H1 (cell line): ENCODE data around the gene ACCS. TPM values are rescaled to one million over a fixed set of nuclear protein-coding genes. Genes with fewer than 3 reads are reported as not detected.
A peak's percentile ranks its signal among the peaks of the same experiment; 100 is the strongest.

Experiments used
- CTCF ChIA-PET: fragments of 300-600 bp; sonication (Branson Sonifier 250); formaldehyde crosslinking; loops from one replicate; lab custom pipeline; 2021; ENCODE audit not compliant: partially characterized antibody; lab: Charles Lee
- POLR2A ChIA-PET: fragments of 300-600 bp; sonication (Branson Sonifier 250); formaldehyde crosslinking; loops from one replicate; lab custom pipeline; 2021; ENCODE audit warnings: inconsistent platforms; ENCODE audit not compliant: partially characterized antibody; lab: Charles Lee
- DNase-seq, 2 experiments: peaks; one replicate each; pipeline versions ENCODE4 v3.0.0 to v3.0.0-alpha.2; 2010 to 2022; ENCODE audit warnings: low spot score in 2 of 2, low read depth in 1 of 2, mixed read lengths in 1 of 2
- FAIRE-seq: peaks from 2 replicates; lab custom pipeline; 2011; peaks lifted over from hg19 to GRCh38; lab: Jason Lieb, UNC
- H2AFZ ChIP-seq: 2 replicates; pipeline ENCODE4 v1.8.1; 2012; ENCODE audit warnings: low read length, inconsistent platforms
- H2AK5ac ChIP-seq: 2 replicates; pipeline ENCODE4 v1.6.1; 2013; ENCODE audit warnings: low read depth, low read length
- H2BK120ac ChIP-seq: replicated peaks from 2 replicates; pipeline ENCODE3; 2013; ENCODE audit warnings: low read depth, low read length, inconsistent platforms
- H2BK12ac ChIP-seq: 2 replicates; pipeline ENCODE4 v1.6.1; 2013; ENCODE audit warnings: low read depth, low read length
- H2BK15ac ChIP-seq: 2 replicates; pipeline ENCODE4 v1.6.1; 2013; ENCODE audit warnings: low read length
- H2BK20ac ChIP-seq: 2 replicates; pipeline ENCODE4 v1.6.1; 2013; ENCODE audit warnings: low read length
- H2BK5ac ChIP-seq: 2 replicates; pipeline ENCODE4 v1.6.1; 2013; ENCODE audit warnings: low read depth, low read length
- H3K14ac ChIP-seq: 2 replicates; pipeline ENCODE4 v1.6.1; 2013; ENCODE audit warnings: inconsistent platforms; ENCODE audit not compliant: insufficient read length
- H3K18ac ChIP-seq: 2 replicates; pipeline ENCODE4 v1.6.1; 2013; ENCODE audit warnings: low read length; ENCODE audit errors: extremely low read depth
- H3K23ac ChIP-seq: 2 replicates; pipeline ENCODE4 v1.6.1; 2013; ENCODE audit warnings: inconsistent platforms; ENCODE audit not compliant: insufficient read length
- H3K23me2 ChIP-seq: 2 replicates; pipeline ENCODE4 v1.6.1; 2013; ENCODE audit warnings: low read depth, low read length
- H3K27ac ChIP-seq: 2 replicates; pipeline ENCODE4 v1.6.1; 2011; ENCODE audit warnings: low read depth, low read length, inconsistent platforms
- H3K27me3 ChIP-seq, 4 experiments: replicated peaks in 1 of 4; 1 replicate in 1 of 4; 2 replicates in 3 of 4; pipeline versions ENCODE4 v1.6.1 to v1.8.1; 2011 to 2013; ENCODE audit warnings: low read length in 3 of 4, mild to moderate bottlenecking in 3 of 4, inconsistent platforms in 2 of 4, mixed read lengths in 2 of 4, moderate library complexity in 1 of 4; ENCODE audit not compliant: control insufficient read depth in 3 of 4, insufficient read depth in 3 of 4; ENCODE audit errors: extremely low read depth in 1 of 4
- H3K36me3 ChIP-seq, 4 experiments: 2 replicates each; pipeline versions ENCODE4 v1.6.1 to v1.8.1; 2011 to 2013; ENCODE audit warnings: mild to moderate bottlenecking in 4 of 4, low read length in 3 of 4, moderate library complexity in 2 of 4, control low read depth in 1 of 4, inconsistent platforms in 1 of 4; ENCODE audit not compliant: insufficient read depth in 4 of 4, control insufficient read depth in 2 of 4
- H3K4ac ChIP-seq: replicated peaks from 2 replicates; pipeline ENCODE3; 2013; ENCODE audit warnings: low read length, low read depth, mixed read lengths, inconsistent platforms; ENCODE audit not compliant: insufficient read length
- H3K4me1 ChIP-seq, 4 experiments: replicated peaks in 1 of 4; 1 replicate in 1 of 4; 2 replicates in 3 of 4; pipeline versions ENCODE4 v1.6.1 to v1.8.1; 2011 to 2013; ENCODE audit warnings: low read length in 3 of 4, inconsistent platforms in 2 of 4, mixed read lengths in 1 of 4; ENCODE audit not compliant: insufficient read depth in 4 of 4, control insufficient read depth in 3 of 4
- H3K4me2 ChIP-seq, 2 experiments: 2 replicates each; pipeline versions ENCODE4 v1.6.1 to v1.8.1; 2011 to 2013; ENCODE audit warnings: low read depth in 2 of 2, low read length in 2 of 2, control low read depth in 1 of 2, inconsistent platforms in 1 of 2, mild to moderate bottlenecking in 1 of 2; ENCODE audit not compliant: insufficient read depth in 1 of 2
- H3K4me3 ChIP-seq, 4 experiments: fragments of 200-600, 300-600 bp in 1 of 4; sonication (generic), shearing (Covaris generic), sonication (Bioruptor Twin) in 1 of 4; 2 replicates each; pipeline versions ENCODE4 v1.5.1 to v1.8.1; 2011 to 2016; ENCODE audit warnings: low read length in 4 of 4, low read depth in 3 of 4, control low read depth in 2 of 4, inconsistent platforms in 2 of 4, mild to moderate bottlenecking in 2 of 4, mixed read lengths in 1 of 4, moderate library complexity in 1 of 4; ENCODE audit not compliant: insufficient read depth in 2 of 4; ENCODE audit errors: extremely low read depth in 1 of 4
- H3K56ac ChIP-seq: replicated peaks from 2 replicates; pipeline ENCODE3; 2013; ENCODE audit warnings: low read depth, mild to moderate bottlenecking, mixed read lengths, low read length, inconsistent platforms; ENCODE audit not compliant: insufficient read length
- H3K79me1 ChIP-seq: 2 replicates; pipeline ENCODE4 v1.6.1; 2013; ENCODE audit warnings: low read depth, low read length, control low read depth
- H3K79me2 ChIP-seq, 2 experiments: 2 replicates each; pipeline versions ENCODE4 v1.6.1 to v1.8.1; 2012 to 2013; ENCODE audit warnings: low read length in 2 of 2, mild to moderate bottlenecking in 2 of 2, inconsistent platforms in 1 of 2; ENCODE audit not compliant: insufficient read depth in 2 of 2, control insufficient read depth in 1 of 2
- H3K9ac ChIP-seq, 4 experiments: replicated peaks in 1 of 4; 1 replicate in 1 of 4; 2 replicates in 3 of 4; pipeline versions ENCODE4 v1.6.1 to v1.8.1; 2011 to 2013; ENCODE audit warnings: low read depth in 3 of 4, low read length in 3 of 4, control low read depth in 2 of 4, mild to moderate bottlenecking in 2 of 4, moderate library complexity in 2 of 4, inconsistent platforms in 1 of 4; ENCODE audit errors: extremely low read depth in 1 of 4
- H3K9me3 ChIP-seq, 2 experiments: 2 replicates each; pipeline versions ENCODE4 v1.6.1 to v1.8.1; 2012 to 2013; ENCODE audit warnings: mild to moderate bottlenecking in 2 of 2, moderate library complexity in 2 of 2, control low read depth in 1 of 2, inconsistent platforms in 1 of 2, low read depth in 1 of 2, low read length in 1 of 2, mixed read lengths in 1 of 2; ENCODE audit not compliant: insufficient read depth in 2 of 2
- H4K20me1 ChIP-seq, 2 experiments: replicated peaks in 1 of 2; 2 replicates each; pipeline versions ENCODE3 to v1.8.1; 2011 to 2013; ENCODE audit warnings: inconsistent platforms in 2 of 2, low read length in 2 of 2, mild to moderate bottlenecking in 1 of 2; ENCODE audit not compliant: insufficient read depth in 2 of 2, control insufficient read depth in 1 of 2
- H4K5ac ChIP-seq: 2 replicates; pipeline ENCODE4 v1.6.1; 2013; ENCODE audit warnings: low read length, low read depth, mixed read lengths, inconsistent platforms; ENCODE audit not compliant: insufficient read length
- H4K8ac ChIP-seq: 2 replicates; pipeline ENCODE4 v1.8.0; 2013; ENCODE audit warnings: mild to moderate bottlenecking, moderate library complexity, low read length, inconsistent platforms; ENCODE audit not compliant: insufficient read depth; ENCODE audit errors: extremely low read depth
- H4K91ac ChIP-seq: replicated peaks from 2 replicates; pipeline ENCODE3; 2013; ENCODE audit warnings: low read length, mixed read lengths, inconsistent platforms; ENCODE audit not compliant: insufficient read length
- CHD2 ChIP-seq: IDR thresholded peaks from 2 replicates; pipeline ENCODE4 v1.6.1; 2012; ENCODE audit warnings: low read length, improper control_type of control experiment
- HDAC2 ChIP-seq, 2 experiments: fragments of 300-600 bp in 1 of 2; sonication (generic) in 1 of 2; IDR thresholded peaks; 2 replicates each; pipeline ENCODE4 v1.6.1; 2011 to 2012; ENCODE audit warnings: low read depth in 2 of 2, low read length in 2 of 2, mild to moderate bottlenecking in 2 of 2, moderate library complexity in 2 of 2, borderline replicate concordance in 1 of 2, inconsistent platforms in 1 of 2
- KDM4A ChIP-seq: IDR thresholded peaks from one replicate; pipeline ENCODE4 v1.7.1; 2012; ENCODE audit warnings: low read depth, mild to moderate bottlenecking, moderate library complexity, low read length, inconsistent platforms; ENCODE audit not compliant: severe bottlenecking
- PHF8 ChIP-seq: fragments of 200-600 bp; sonication (generic); conservative IDR thresholded peaks from 2 replicates; pipeline ENCODE4 v1.7.1; 2012; ENCODE audit warnings: low read depth, mild to moderate bottlenecking, inconsistent platforms, low read length, moderate library complexity
- SIN3A ChIP-seq, 2 experiments: IDR thresholded peaks in 1 of 2; conservative IDR thresholded peaks in 1 of 2; 2 replicates each; pipeline ENCODE4 v1.6.1; 2011 to 2012; ENCODE audit warnings: low read length in 2 of 2, improper control_type of control experiment in 1 of 2, low read depth in 1 of 2, mild to moderate bottlenecking in 1 of 2
- TBP ChIP-seq: IDR thresholded peaks from 2 replicates; pipeline ENCODE4 v1.6.1; 2011; ENCODE audit warnings: low read depth, low read length, improper control_type of control experiment
- TEAD4 ChIP-seq: IDR thresholded peaks from 2 replicates; pipeline ENCODE4 v1.6.1; 2012; ENCODE audit warnings: low read depth, low read length, inconsistent platforms, mixed read lengths
- WGBS, 2 experiments: shearing (Covaris generic) in 1 of 2; methylation state at CpG; one replicate each; pipeline versions ENCODE4 v1.1.6 to v1.1.7; 2013 to 2015; ENCODE audit warnings: low lambda C conversion rate in 2 of 2, mixed read lengths in 2 of 2, inconsistent platforms in 1 of 2, low coverage in 1 of 2, missing lambda C conversion rate in 1 of 2; ENCODE audit not compliant: insufficient replicate concordance in 2 of 2, insufficient coverage in 1 of 2, insufficient read length in 1 of 2; ENCODE audit errors: extremely low coverage in 1 of 2, missing lambda C conversion rate in 1 of 2; 5-methylcytosine and 5-hydroxymethylcytosine counted together
- polyA plus RNA-seq, 7 experiments: library from polyadenylated mRNA; depleted of rRNA in 3 of 7; stranded (reverse) in 5 of 7; unstranded in 2 of 7; fragments of >200 nt in 5 of 7; fragments of 200-250 nt in 2 of 7; gene quantifications; 1 replicate in 5 of 7; 2 replicates in 1 of 7; 4 replicates in 1 of 7; pipeline versions ENCODE4 v1.2.1 to v1.2.3, GENCODE V29; 2011 to 2013; ENCODE audit warnings: missing spikeins in 2 of 7, mixed read lengths in 2 of 7
- total RNA-seq: library from RNA; stranded (reverse); fragmentation: NEBNext Ultra II Directional; extraction: Animal tissue kit (Norgen Biotek cat#: 25700); gene quantifications from 2 replicates; pipeline ENCODE4 v1.2.1, GENCODE V29; 2021

Gene ACCS
- total and polyA plus RNA-seq, 2 of the 8 experiments (the other 6 are each of a cell fraction or from before 2014, with no cell fraction given): 6.0 to 8.0 TPM

- Histone ChIP-seq H3K9me3 (no peaks in the 10 kb centered on the region), H4K8ac (peak overlapping the region; percentile 14; the same call in 1 of the 2 replicates), H3K4me3 (peak overlapping the region; percentile 64 to 88 (median 70)), H2BK120ac (no peak overlapping the region), H3K4ac (no peak overlapping the region), H3K56ac (no peak overlapping the region), H2BK20ac (no peak overlapping the region), H2BK5ac (no peak overlapping the region), H3K4me2 (peak overlapping the region; percentile 60 to 94), H3K27me3 (no peaks in the 10 kb centered on the region), H3K79me2 (peaks cover 0 to 6% of the 10 kb centered on the region in 2 experiments; a peak in 2 of 4 replicates), H3K36me3 (no peaks in the 10 kb centered on the region), H3K79me1 (no peaks in the 10 kb centered on the region), H3K4me1 (peaks cover 0 to 1% (median 0%) of the 10 kb centered on the region in 4 experiments; a peak in 1 of 7 replicates), H4K5ac (no peak overlapping the region), H3K23me2 (peaks cover 4% of the 10 kb centered on the region; the same call in 1 of the 2 replicates), H2AK5ac (no peak overlapping the region), H4K91ac (no peak overlapping the region), H2BK12ac (no peak overlapping the region), H3K27ac (no peak overlapping the region), H3K14ac (no peak overlapping the region), H3K23ac (no peak overlapping the region), H4K20me1 (peaks cover 3% of the 10 kb centered on the region in 2 experiments), H3K18ac (no peak overlapping the region), H3K9ac (peak overlapping the region in 1 of 4 experiments; percentile 44; a peak in 2 of 7 replicates), H2BK15ac (no peak overlapping the region), H2AFZ (no peak overlapping the region; the same call in 1 of the 2 replicates)
- TF ChIP-seq KDM4A: peak; percentile 6
- no peak for TF ChIP-seq HDAC2 (IDR thresholded peaks at IDR 0.05; ENCODE audit: borderline replicate concordance in 1 of 2, low read depth in 2 of 2, low read length in 2 of 2)
- TF ChIP-seq CHD2: no peak
- TF ChIP-seq SIN3A (conservative IDR thresholded peaks at IDR 0.05 in 1 of 2, IDR thresholded peaks at IDR 0.05 in 1 of 2; ENCODE audit: low read depth in 1 of 2, low read length in 2 of 2): 0 out of 4 replicates have a peak, but pooled peaks of 1 of the 2 experiments have one; percentile 7
- peak; percentile 40; the same call in 1 of the 2 replicates for TF ChIP-seq TEAD4
- no peak for TF ChIP-seq PHF8
- 0 out of 2 replicates have a peak, but pooled peaks have one; percentile 13 for TF ChIP-seq TBP
- DNase-seq (no peak), FAIRE-seq (no peak)
- POLR2A ChIA-PET: no interaction called here
- CTCF ChIA-PET: interaction anchor here (0.8 kb wide), 1 partner anchor 9 kb away, joined by 4 read pairs; no protein-coding TSS in a partner anchor
- WGBS, 2 experiments: 32% methylated on average over 10 of the region's 18 CpGs; no CpG with 5 or more reads in 1 of the 2 experiments
Observed at GRCh38 chr11:44096360-44097185, 30.5 kb downstream of the ACCS start.
